K562 (cell line): ENCODE data around the gene RAB7A. TPM values are rescaled to one million over a fixed set of nuclear protein-coding genes. Genes with fewer than 3 reads are reported as not detected.

ENCODE experiments used
- polyA plus RNA-seq, 8 experiments: library from polyadenylated mRNA; depleted of rRNA in 4 of 8; stranded (reverse) in 5 of 8; unstranded in 3 of 8; fragments of >200 nt; fragmentation: Nextera tagmentation in 2 of 8; fragmentation: Illumina TruSeq in 1 of 8; extraction: Ambion mirVana in 2 of 8; extraction: Trizol in 1 of 8; gene quantifications; 2 replicates each; pipeline versions ENCODE4 v1.2.1 to v1.2.3, GENCODE V29; 2011 to 2014; ENCODE audit warnings: inconsistent platforms in 1 of 8, missing spikeins in 1 of 8
- total RNA-seq, 7 experiments: library from RNA; depleted of rRNA in 6 of 7; stranded (reverse); fragments of >200 nt in 6 of 7; fragmentation: Illumina TruSeq in 2 of 7; extraction: Trizol in 2 of 7; gene quantifications; 2 replicates each; pipeline versions ENCODE4 v1.2.1 to v1.2.3, GENCODE V29; 2011 to 2021; ENCODE audit warnings: low replicate concordance in 1 of 7
- TF ChIP-seq, protein P1 (sequence below): sonication (generic); formaldehyde crosslinking; IDR thresholded peaks from 2 replicates; pipeline ENCODE4 v1.8.0; 2022; ENCODE audit warnings: mild to moderate bottlenecking, missing genetic modification reagents
- TF ChIP-seq, protein P2 (sequence below), 2 experiments: fragments of 450-650 bp; IDR thresholded peaks; 2 replicates each; pipeline ENCODE4 v1.6.1; 2018; ENCODE audit warnings: mild to moderate bottlenecking in 2 of 2, low read depth in 1 of 2; ENCODE audit not compliant: partially characterized antibody in 2 of 2

RAB7A gene
- total and polyA plus RNA-seq, 9 of the 15 experiments (the other 6 are each of a cell fraction or from before 2014, with no cell fraction given), result 30.9 to 204 (median 72.8) TPM

DNA sequence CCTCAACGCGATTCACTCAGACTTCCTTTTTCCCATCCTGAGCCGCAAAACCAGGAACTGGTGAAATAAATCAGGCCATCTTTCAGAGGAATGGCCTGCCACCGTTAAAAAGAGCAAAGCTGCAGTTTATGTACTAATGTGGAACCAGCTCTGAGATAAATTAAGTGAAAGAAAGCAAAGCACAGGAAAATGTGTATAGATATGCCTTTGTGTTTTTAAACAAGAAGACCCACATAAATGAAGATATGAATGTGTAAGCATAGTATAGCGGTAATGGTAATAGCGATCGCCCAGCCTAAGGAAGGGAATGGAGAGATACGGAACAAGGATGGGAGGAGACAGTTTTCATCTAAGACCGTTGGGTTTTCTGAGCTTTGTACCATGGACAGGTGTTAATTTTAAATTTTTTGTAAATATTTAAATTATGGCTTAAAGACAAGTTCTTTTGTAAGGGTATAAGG, 44.6 kb upstream of the RAB7A start (continued):
- TF ChIP-seq, protein P1, sequence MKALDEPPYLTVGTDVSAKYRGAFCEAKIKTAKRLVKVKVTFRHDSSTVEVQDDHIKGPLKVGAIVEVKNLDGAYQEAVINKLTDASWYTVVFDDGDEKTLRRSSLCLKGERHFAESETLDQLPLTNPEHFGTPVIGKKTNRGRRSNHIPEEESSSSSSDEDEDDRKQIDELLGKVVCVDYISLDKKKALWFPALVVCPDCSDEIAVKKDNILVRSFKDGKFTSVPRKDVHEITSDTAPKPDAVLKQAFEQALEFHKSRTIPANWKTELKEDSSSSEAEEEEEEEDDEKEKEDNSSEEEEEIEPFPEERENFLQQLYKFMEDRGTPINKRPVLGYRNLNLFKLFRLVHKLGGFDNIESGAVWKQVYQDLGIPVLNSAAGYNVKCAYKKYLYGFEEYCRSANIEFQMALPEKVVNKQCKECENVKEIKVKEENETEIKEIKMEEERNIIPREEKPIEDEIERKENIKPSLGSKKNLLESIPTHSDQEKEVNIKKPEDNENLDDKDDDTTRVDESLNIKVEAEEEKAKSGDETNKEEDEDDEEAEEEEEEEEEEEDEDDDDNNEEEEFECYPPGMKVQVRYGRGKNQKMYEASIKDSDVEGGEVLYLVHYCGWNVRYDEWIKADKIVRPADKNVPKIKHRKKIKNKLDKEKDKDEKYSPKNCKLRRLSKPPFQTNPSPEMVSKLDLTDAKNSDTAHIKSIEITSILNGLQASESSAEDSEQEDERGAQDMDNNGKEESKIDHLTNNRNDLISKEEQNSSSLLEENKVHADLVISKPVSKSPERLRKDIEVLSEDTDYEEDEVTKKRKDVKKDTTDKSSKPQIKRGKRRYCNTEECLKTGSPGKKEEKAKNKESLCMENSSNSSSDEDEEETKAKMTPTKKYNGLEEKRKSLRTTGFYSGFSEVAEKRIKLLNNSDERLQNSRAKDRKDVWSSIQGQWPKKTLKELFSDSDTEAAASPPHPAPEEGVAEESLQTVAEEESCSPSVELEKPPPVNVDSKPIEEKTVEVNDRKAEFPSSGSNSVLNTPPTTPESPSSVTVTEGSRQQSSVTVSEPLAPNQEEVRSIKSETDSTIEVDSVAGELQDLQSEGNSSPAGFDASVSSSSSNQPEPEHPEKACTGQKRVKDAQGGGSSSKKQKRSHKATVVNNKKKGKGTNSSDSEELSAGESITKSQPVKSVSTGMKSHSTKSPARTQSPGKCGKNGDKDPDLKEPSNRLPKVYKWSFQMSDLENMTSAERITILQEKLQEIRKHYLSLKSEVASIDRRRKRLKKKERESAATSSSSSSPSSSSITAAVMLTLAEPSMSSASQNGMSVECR (CRISPR knock-in tag), result no peak
- TF ChIP-seq, protein P2, sequence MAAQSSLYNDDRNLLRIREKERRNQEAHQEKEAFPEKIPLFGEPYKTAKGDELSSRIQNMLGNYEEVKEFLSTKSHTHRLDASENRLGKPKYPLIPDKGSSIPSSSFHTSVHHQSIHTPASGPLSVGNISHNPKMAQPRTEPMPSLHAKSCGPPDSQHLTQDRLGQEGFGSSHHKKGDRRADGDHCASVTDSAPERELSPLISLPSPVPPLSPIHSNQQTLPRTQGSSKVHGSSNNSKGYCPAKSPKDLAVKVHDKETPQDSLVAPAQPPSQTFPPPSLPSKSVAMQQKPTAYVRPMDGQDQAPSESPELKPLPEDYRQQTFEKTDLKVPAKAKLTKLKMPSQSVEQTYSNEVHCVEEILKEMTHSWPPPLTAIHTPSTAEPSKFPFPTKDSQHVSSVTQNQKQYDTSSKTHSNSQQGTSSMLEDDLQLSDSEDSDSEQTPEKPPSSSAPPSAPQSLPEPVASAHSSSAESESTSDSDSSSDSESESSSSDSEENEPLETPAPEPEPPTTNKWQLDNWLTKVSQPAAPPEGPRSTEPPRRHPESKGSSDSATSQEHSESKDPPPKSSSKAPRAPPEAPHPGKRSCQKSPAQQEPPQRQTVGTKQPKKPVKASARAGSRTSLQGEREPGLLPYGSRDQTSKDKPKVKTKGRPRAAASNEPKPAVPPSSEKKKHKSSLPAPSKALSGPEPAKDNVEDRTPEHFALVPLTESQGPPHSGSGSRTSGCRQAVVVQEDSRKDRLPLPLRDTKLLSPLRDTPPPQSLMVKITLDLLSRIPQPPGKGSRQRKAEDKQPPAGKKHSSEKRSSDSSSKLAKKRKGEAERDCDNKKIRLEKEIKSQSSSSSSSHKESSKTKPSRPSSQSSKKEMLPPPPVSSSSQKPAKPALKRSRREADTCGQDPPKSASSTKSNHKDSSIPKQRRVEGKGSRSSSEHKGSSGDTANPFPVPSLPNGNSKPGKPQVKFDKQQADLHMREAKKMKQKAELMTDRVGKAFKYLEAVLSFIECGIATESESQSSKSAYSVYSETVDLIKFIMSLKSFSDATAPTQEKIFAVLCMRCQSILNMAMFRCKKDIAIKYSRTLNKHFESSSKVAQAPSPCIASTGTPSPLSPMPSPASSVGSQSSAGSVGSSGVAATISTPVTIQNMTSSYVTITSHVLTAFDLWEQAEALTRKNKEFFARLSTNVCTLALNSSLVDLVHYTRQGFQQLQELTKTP (IDR thresholded peaks at IDR 0.05; ENCODE audit: low read depth in 1 of 2, partially characterized antibody in 2 of 2), result peak in 1 of 2 experiments; percentile 15
